Uterus (tissue), 4 donors: ENCODE data around the gene NBEA. TPM values are rescaled to one million over a fixed set of nuclear protein-coding genes. Genes with fewer than 3 reads are reported as not detected.
"Not testable (repeated sequence)": the region's sequence is repeated elsewhere in the genome, so short reads cannot be mapped to it uniquely, and the experiment has no call there.

Source experiments
- DNase-seq, 2 donors: peaks; one replicate each; pipeline ENCODE4 v3.0.0-alpha.2; 2019 to 2020
- H3K27ac ChIP-seq, 2 donors: fragments of 200-600 bp; sonication (generic); 1 replicate in 1 of 2; 2 replicates in 1 of 2; pipeline ENCODE4 v1.5.1; 2016 to 2018
- H3K27me3 ChIP-seq, 2 donors: fragments of 200-600 bp; sonication (generic); one replicate each; pipeline ENCODE4 v1.5.1; 2018 to 2019; ENCODE audit warnings: control low read depth in 1 of 2
- H3K36me3 ChIP-seq, 2 donors: fragments of 200-600 bp; sonication (generic); one replicate each; pipeline ENCODE4 v1.5.1; 2019; ENCODE audit warnings: control low read depth in 1 of 2
- H3K4me1 ChIP-seq, 2 donors: fragments of 200-600 bp; sonication (generic); one replicate each; pipeline ENCODE4 v1.5.1; 2018 to 2019; ENCODE audit warnings: control low read depth in 1 of 2
- H3K4me3 ChIP-seq, 2 donors: fragments of 200-600 bp; sonication (generic); 1 replicate in 1 of 2; 2 replicates in 1 of 2; pipeline ENCODE4 v1.5.1; 2018 to 2019; ENCODE audit warnings: mild to moderate bottlenecking in 1 of 2
- H3K9me3 ChIP-seq, 2 donors: fragments of 200-600 bp; sonication (generic); one replicate each; pipeline ENCODE4 v1.5.1; 2019; ENCODE audit warnings: control low read depth in 1 of 2
- CTCF ChIP-seq, 4 experiments: fragments of 200-600 bp in 2 of 4; fragments of 450-650 bp in 2 of 4; sonication (generic) in 2 of 4; IDR thresholded peaks; one replicate each; pipeline ENCODE4 v1.5.1; 2016 to 2019; ENCODE audit warnings: antibody characterized with exemption in 4 of 4, mild to moderate bottlenecking in 2 of 4, moderate library complexity in 1 of 4
- POLR2A ChIP-seq, 2 donors: fragments of 450-650 bp; IDR thresholded peaks; one replicate each; pipeline ENCODE4 v1.6.1; 2016; ENCODE audit warnings: antibody characterized with exemption in 2 of 2, mild to moderate bottlenecking in 1 of 2, moderate library complexity in 1 of 2
- intact Hi-C: fragments of 100-400 bp; cut with DNase I; formaldehyde crosslinking; loops from one replicate; pipeline ENCODE4 v1.15.1; 2023; ENCODE audit warnings: low total_unique reads
- total RNA-seq, 4 donors: library from RNA; depleted of rRNA in 3 of 4; stranded (reverse); fragments of >200 nt in 3 of 4; gene quantifications; one replicate each; pipeline versions ENCODE4 v1.1.0 to v1.2.4, GENCODE V29; 2014 to 2023
- donor health status: DM: yes; HTN: yes; CAD: no.

Gene NBEA
- total RNA-seq, 4 donors from 2014 or later: 15.6 to 58.1 (median 37.3) TPM

GRCh38 chr13:34944751-34945150, 2.7 kb downstream of the NBEA start:
- intact Hi-C loops: no loop called here
- no peak for DNase-seq
- H3K9me3 ChIP-seq: no peaks in the 10 kb centered on the region
- TF ChIP-seq POLR2A (IDR thresholded peaks at IDR 0.05) (no peak), CTCF (IDR thresholded peaks at IDR 0.05) (no peak)
- H3K27ac ChIP-seq: no peak overlapping the region
- H3K27me3 ChIP-seq: no peaks in the 10 kb centered on the region
- H3K4me3 ChIP-seq: no peak overlapping the region
- H3K36me3 ChIP-seq: no peaks in the 10 kb centered on the region
- no peaks in the 10 kb centered on the region for H3K4me1 ChIP-seq

GRCh38 chr13:34951528-34951927, 9.5 kb downstream of the NBEA start:
- Histone ChIP-seq H3K9me3 (no peaks in the 10 kb centered on the region), H3K4me1 (no peaks in the 10 kb centered on the region), H3K36me3 (no peaks in the 10 kb centered on the region), H3K4me3 (no peak overlapping the region), H3K27ac (no peak overlapping the region), H3K27me3 (no peaks in the 10 kb centered on the region)
- TF ChIP-seq POLR2A (IDR thresholded peaks at IDR 0.05) (no peak), CTCF (IDR thresholded peaks at IDR 0.05) (no peak)
- no peak for DNase-seq
- intact Hi-C loops: no loop called here

GRCh38 chr13:34959489-34959888, 17.4 kb downstream of the NBEA start:
- Histone ChIP-seq H3K36me3 (no peaks in the 10 kb centered on the region), H3K27me3 (no peaks in the 10 kb centered on the region), H3K27ac (no peak overlapping the region), H3K4me1 (no peaks in the 10 kb centered on the region), H3K9me3 (no peaks in the 10 kb centered on the region), H3K4me3 (no peak overlapping the region)
- intact Hi-C loops: no loop called here
- TF ChIP-seq CTCF (IDR thresholded peaks at IDR 0.05) (no peak), POLR2A (IDR thresholded peaks at IDR 0.05) (no peak)
- no peak for DNase-seq

- TF ChIP-seq CTCF (IDR thresholded peaks at IDR 0.05) (no peak), POLR2A (IDR thresholded peaks at IDR 0.05) (no peak)
- intact Hi-C loops: no loop called here
- no peaks in the 10 kb centered on the region for H3K27me3 ChIP-seq
- H3K36me3 ChIP-seq: no peaks in the 10 kb centered on the region
- H3K27ac ChIP-seq: no peak overlapping the region
- no peak for DNase-seq
- H3K4me3 ChIP-seq: no peak overlapping the region
- H3K4me1 ChIP-seq: no peaks in the 10 kb centered on the region
- no peaks in the 10 kb centered on the region for H3K9me3 ChIP-seq
Observed at GRCh38 chr13:34964558-34964957, 22.5 kb downstream of the NBEA start.

- H3K27me3 ChIP-seq: no peaks in the 10 kb centered on the region
- H3K36me3 ChIP-seq: no peaks in the 10 kb centered on the region
- intact Hi-C loops: no loop called here
- H3K4me3 ChIP-seq: no peak overlapping the region
- no peaks in the 10 kb centered on the region for H3K4me1 ChIP-seq
- no peak overlapping the region for H3K27ac ChIP-seq
- H3K9me3 ChIP-seq: no peaks in the 10 kb centered on the region
- TF ChIP-seq CTCF (IDR thresholded peaks at IDR 0.05): no peak
- no peak for TF ChIP-seq POLR2A (IDR thresholded peaks at IDR 0.05)
- DNase-seq: no peak
Observed at GRCh38 chr13:34967851-34968562, 25.9 kb downstream of the NBEA start.

- H3K4me1 ChIP-seq, H3K27me3 ChIP-seq, H3K36me3 ChIP-seq, DNase-seq, H3K27ac ChIP-seq, H3K4me3 ChIP-seq, H3K9me3 ChIP-seq, intact Hi-C loops: not testable (repeated sequence)
Observed at GRCh38 chr13:34969539-34969938, 27.5 kb downstream of the NBEA start.
